MG63 (cell line): ENCODE results near the gene STXBP2. TPM values are rescaled to one million over a fixed set of nuclear protein-coding genes. Genes with fewer than 3 reads are reported as not detected.
A peak's percentile ranks its signal among the peaks of the same experiment; 100 is the strongest.

Experiments
- DNase-seq: peaks from one replicate; pipeline ENCODE4 v3.0.0-alpha.2; 2020
- H3K27me3 ChIP-seq: fragments of 250-450 bp; sonication (Bioruptor Pico); 2 replicates; pipeline ENCODE4 v1.5.1; 2020; ENCODE audit warnings: mild to moderate bottlenecking, moderate library complexity
- H3K36me3 ChIP-seq: fragments of 250-450 bp; sonication (Bioruptor Pico); 2 replicates; pipeline ENCODE4 v1.5.1; 2020; ENCODE audit warnings: mild to moderate bottlenecking, moderate library complexity
- H3K4me3 ChIP-seq: fragments of 250-450 bp; sonication (Bioruptor Pico); 2 replicates; pipeline ENCODE4 v1.5.1; 2020; ENCODE audit warnings: mild to moderate bottlenecking, moderate library complexity
- H3K9me3 ChIP-seq: fragments of 250-450 bp; sonication (Bioruptor Pico); 2 replicates; pipeline ENCODE4 v1.5.1; 2020; ENCODE audit warnings: mild to moderate bottlenecking, moderate library complexity
- total RNA-seq: library from RNA; depleted of rRNA; stranded (reverse); fragments of >200 nt; shearing (Covaris generic); gene quantifications from 2 replicates; pipeline ENCODE4 v1.2.3, GENCODE V29; 2014; ENCODE audit warnings: low replicate concordance

The STXBP2 gene
- total RNA-seq, 1 experiment from 2014 or later, result 3.5 TPM

GRCh38 chr19:7658219-7658686 is 21.3 kb downstream of the STXBP2 start:
- H3K36me3 ChIP-seq, result no peaks in the 10 kb centered on the region
- DNase-seq, result no peak
- no peaks in the 10 kb centered on the region for H3K9me3 ChIP-seq
- peaks cover 50% of the 10 kb centered on the region for H3K27me3 ChIP-seq
- no peak overlapping the region for H3K4me3 ChIP-seq

DNA sequence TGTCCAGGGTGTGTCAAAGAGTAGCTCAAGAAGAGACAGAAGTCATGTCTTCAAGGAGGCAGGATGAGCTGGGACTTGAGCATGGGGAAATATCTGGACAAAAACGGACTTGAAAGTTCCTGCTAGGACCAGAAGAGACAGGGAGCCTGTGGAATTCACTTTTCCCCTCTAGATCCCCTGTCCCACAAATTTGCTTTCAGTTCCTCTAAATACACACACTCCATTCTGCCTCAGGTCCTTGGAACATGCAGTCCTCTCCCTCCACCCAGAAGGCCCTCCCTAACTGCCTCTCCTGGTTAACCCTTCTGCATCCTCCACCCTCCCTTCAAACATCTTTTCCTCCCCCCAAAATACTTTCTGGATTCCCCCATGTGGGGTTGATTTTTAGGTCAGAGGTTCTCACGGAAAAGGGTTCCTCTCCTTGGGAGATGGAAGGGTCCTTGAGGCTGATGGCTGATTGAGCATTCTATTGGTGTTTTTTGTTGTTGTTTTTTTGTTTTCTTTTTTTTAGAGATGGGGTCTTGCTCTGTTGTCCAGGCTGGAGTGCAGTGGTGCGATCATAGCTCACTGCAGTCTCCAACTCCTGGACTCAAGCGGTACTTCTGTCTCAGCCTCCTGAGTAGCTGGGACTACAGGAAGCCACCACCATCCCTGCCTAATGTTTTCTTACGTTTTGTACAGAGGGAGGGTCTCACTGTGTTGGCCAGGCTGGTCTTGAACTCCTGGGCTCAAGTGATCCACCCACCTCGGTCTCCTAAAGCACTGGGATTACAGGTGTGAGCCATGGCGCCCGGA is 25.0 kb downstream of the STXBP2 start:
- H3K9me3 ChIP-seq, result no peaks in the 10 kb centered on the region
- H3K4me3 ChIP-seq, result no peak overlapping the region
- H3K36me3 ChIP-seq, result no peaks in the 10 kb centered on the region
- no peak for DNase-seq
- H3K27me3 ChIP-seq, result peaks cover 56% of the 10 kb centered on the region

- Histone ChIP-seq H3K4me3 (no peak overlapping the region), H3K36me3 (no peaks in the 10 kb centered on the region), H3K9me3 (no peaks in the 10 kb centered on the region), H3K27me3 (peaks cover 56% of the 10 kb centered on the region)
- peak; percentile 55 for DNase-seq
Measured at GRCh38 chr19:7662657-7663056, 25.7 kb downstream of the STXBP2 start.

- Histone ChIP-seq H3K36me3 (no peaks in the 10 kb centered on the region), H3K4me3 (no peak overlapping the region), H3K27me3 (peaks cover 54% of the 10 kb centered on the region), H3K9me3 (no peaks in the 10 kb centered on the region)
- DNase-seq, result no peak
Measured at GRCh38 chr19:7663706-7664105, 26.8 kb downstream of the STXBP2 start.

- Histone ChIP-seq H3K36me3 (no peaks in the 10 kb centered on the region), H3K27me3 (peaks cover 59% of the 10 kb centered on the region), H3K4me3 (no peak overlapping the region), H3K9me3 (no peaks in the 10 kb centered on the region)
- no peak for DNase-seq
Measured at GRCh38 chr19:7665076-7665475, 28.2 kb downstream of the STXBP2 start.

GRCh38 chr19:7668842-7669241 is 31.9 kb downstream of the STXBP2 start, which contains the start of gene RETN:
RETN (plus strand) TSS chr19:7669049; CDS start chr19:7669327, 278 bp downstream.
- Histone ChIP-seq H3K9me3 (peaks cover 7% of the 10 kb centered on the region), H3K36me3 (no peaks in the 10 kb centered on the region), H3K27me3 (peaks cover 61% of the 10 kb centered on the region), H3K4me3 (no peak within 1 kb of the TSS)
- no peak for DNase-seq

DNA sequence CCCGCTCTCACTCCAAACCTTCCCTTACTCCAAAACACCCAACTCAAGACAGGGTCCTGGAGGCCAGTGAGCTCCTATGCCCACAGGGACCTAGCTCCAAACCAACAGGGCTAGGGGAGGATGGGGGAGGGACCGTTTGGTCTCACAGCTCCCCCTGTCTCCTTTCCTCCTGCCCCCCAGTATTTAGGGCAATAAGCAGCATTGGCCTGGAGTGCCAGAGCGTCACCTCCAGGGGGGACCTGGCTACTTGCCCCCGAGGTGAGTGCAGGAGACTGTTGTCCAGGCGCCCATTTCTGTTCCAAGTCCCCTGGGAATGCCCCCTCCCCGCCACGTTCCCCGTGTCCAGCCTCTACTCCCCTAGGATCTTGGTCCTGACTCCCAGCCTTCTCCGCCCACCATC is 32.7 kb downstream of the STXBP2 start:
- Histone ChIP-seq H3K27me3 (peaks cover 58% of the 10 kb centered on the region), H3K4me3 (no peak overlapping the region), H3K36me3 (no peaks in the 10 kb centered on the region), H3K9me3 (peaks cover 13% of the 10 kb centered on the region)
- DNase-seq, result no peak

- peak; percentile 31 for DNase-seq
- Histone ChIP-seq H3K36me3 (no peaks in the 10 kb centered on the region), H3K4me3 (0 out of 2 replicates have a peak overlapping the region, but pooled peaks have one; percentile 15), H3K9me3 (peaks cover 13% of the 10 kb centered on the region), H3K27me3 (peaks cover 60% of the 10 kb centered on the region)
Measured at GRCh38 chr19:7670150-7670783, 33.4 kb downstream of the STXBP2 start.

- Histone ChIP-seq H3K27me3 (peaks cover 62% of the 10 kb centered on the region), H3K9me3 (peaks cover 14% of the 10 kb centered on the region)
- DNase-seq, result no peak
Measured at GRCh38 chr19:7670790-7671189, 33.9 kb downstream of the STXBP2 start.

DNA sequence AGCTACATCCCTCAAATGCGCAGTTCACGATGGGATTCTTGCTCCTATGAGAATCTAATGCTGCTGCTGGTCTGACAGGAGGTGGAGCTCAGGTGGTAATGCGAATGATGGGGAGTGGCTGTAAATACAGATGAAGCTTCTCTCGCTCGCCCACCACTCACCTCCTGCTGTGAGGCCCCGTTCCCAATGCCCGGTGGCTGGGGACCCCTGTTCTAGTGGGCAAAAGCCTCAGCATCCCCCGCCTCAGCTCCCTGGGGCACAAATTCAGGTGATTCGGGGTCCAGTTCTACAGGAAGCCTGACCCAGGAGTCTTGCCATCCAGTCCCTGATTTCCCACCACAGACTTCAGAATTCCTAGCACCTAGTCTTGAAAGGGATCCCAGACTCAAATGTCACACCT is 35.6 kb downstream of the STXBP2 start:
- Histone ChIP-seq H3K36me3 (no peaks in the 10 kb centered on the region), H3K27me3 (peaks cover 80% of the 10 kb centered on the region), H3K4me3 (no peak overlapping the region), H3K9me3 (peaks cover 14% of the 10 kb centered on the region)
- no peak for DNase-seq

More at GRCh38 chr19:7670790-7671189, 33.9 kb downstream of the STXBP2 start:
- no peaks in the 10 kb centered on the region for H3K36me3 ChIP-seq
- H3K4me3 ChIP-seq, result no peak overlapping the region

DNA sequence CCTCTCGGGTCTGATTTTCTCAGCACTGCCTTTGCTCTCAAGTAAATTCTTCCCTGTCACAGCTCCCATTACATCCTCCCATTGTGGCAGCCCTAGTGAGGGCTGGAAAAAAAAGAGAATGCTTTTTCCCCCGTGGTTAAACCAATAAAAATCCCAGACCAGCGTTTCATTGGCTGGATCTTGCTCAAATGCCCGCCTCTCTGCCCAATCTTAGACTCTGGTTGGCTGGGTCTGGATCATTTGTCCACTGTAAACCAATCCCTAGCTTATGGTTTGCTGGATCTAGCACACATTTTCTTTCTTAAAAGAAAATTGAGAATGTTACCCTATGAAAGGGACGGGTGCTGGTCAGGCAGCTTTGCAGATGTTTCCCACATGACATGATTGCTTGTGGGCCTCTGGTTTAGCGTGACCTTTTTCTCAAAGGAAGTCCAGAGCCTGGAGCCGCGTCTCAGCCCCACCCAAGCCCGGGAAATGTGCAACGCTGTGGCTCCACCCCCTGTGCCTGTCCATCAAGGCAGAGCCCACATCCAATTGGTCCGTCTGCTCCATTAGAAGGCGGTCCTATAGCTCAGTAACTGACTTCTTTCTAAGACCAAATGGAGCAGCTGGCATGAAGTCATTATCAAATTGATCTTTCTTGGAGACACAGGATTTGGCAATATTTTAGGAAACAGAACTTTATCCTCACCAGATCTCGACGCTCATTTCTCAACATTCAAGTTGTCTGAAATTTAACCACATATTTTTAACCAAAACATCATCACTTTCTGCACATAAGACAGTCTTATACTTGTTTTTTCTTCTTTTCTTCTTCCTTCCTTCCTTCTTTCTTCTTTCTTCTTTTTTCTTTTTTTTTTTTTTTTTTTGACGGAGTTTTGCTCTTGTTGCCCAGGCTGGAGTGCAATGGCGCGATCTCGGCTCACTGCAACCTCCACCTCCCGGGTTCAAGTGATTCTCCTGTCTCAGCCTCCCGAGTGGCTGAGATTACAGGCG is 37.4 kb downstream of the STXBP2 start:
- peaks cover 78% of the 10 kb centered on the region for H3K27me3 ChIP-seq
- H3K36me3 ChIP-seq, result no peaks in the 10 kb centered on the region
- H3K4me3 ChIP-seq, result no peak overlapping the region
- peaks cover 14% of the 10 kb centered on the region for H3K9me3 ChIP-seq
- peak; percentile 72 for DNase-seq

DNA sequence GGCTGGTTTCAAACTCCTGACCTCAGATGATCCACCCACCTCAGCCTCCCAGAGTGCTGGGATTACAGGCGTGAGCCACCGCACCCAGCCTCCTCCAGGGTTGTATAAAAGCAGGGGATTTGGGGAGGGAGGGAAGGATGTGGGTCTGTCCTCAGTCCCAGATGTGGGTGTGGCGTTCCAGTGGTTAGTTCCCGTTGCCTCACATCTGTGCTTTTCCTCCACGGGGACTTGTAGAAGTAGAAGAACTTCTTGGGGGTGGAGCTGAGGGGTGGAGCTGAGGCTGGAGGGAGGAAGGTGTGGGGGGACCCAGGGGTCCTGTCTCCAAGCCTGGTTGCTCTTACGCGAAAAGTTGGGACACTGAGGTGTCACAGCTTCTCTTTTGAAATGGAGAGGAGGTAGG is 39.5 kb downstream of the STXBP2 start:
- H3K27me3 ChIP-seq, result peaks cover 71% of the 10 kb centered on the region
- peaks cover 14% of the 10 kb centered on the region for H3K9me3 ChIP-seq
- H3K36me3 ChIP-seq, result no peaks in the 10 kb centered on the region
- no peak overlapping the region for H3K4me3 ChIP-seq
- no peak for DNase-seq

- H3K4me3 ChIP-seq, result no peak within 1 kb of the TSS
- peaks cover 14% of the 10 kb centered on the region for H3K9me3 ChIP-seq
- H3K36me3 ChIP-seq, result no peaks in the 10 kb centered on the region
- no peak for DNase-seq
- H3K27me3 ChIP-seq, result peaks cover 66% of the 10 kb centered on the region
Measured at GRCh38 chr19:7676854-7677253, 39.9 kb downstream of the STXBP2 start, which contains the start of gene MCEMP1. MCEMP1 (plus strand) TSS chr19:7677090; CDS start chr19:7677121, 31 bp downstream.

- Histone ChIP-seq H3K27me3 (peaks cover 57% of the 10 kb centered on the region), H3K4me3 (no peak overlapping the region), H3K36me3 (peaks cover 5% of the 10 kb centered on the region), H3K9me3 (peaks cover 14% of the 10 kb centered on the region)
- DNase-seq, result no peak
Measured at GRCh38 chr19:7677669-7678311, 40.9 kb downstream of the STXBP2 start.

DNA sequence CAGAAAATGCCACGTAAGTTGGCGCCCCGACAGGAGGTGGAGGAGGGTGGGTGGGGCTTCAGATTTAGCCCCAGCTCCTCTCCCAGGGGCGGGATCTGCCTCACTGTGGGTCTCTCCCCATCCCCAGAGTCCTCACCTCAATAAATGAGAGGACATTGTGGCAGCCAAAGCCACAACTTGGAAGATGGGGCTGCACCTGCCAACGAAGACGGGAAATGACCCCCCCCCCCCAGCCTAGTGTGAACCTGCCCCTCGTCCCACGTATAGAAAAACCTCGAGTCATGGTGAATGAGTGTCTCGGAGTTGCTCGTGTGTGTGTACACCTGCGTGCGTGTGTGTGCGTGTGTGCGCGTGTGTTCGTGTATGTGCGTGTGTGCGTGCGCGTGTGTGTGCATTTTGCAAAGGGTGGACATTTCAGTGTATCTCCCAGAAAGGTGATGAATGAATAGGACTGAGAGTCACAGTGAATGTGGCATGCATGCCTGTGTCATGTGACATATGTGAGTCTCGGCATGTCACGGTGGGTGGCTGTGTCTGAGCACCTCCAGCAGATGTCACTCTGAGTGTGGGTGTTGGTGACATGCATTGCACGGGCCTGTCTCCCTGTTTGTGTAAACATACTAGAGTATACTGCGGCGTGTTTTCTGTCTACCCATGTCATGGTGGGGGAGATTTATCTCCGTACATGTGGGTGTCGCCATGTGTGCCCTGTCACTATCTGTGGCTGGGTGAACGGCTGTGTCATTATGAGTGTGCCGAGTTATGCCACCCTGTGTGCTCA is 42.3 kb downstream of the STXBP2 start:
- H3K4me3 ChIP-seq, result no peak overlapping the region
- no peak for DNase-seq
- peaks cover 46% of the 10 kb centered on the region for H3K27me3 ChIP-seq
- H3K36me3 ChIP-seq, result peaks cover 19% of the 10 kb centered on the region
- peaks cover 4% of the 10 kb centered on the region for H3K9me3 ChIP-seq
